Right ventricle myocardium superior (tissue), 1 donor: ENCODE measurements around the gene GLUL. TPM values are rescaled to one million over a fixed set of nuclear protein-coding genes. Genes with fewer than 3 reads are reported as not detected.
A peak's percentile ranks its signal among the peaks of the same experiment; 100 is the strongest.

Experiments
- ATAC-seq: fragments of 200-7000 bp; cut with Tn5 transposase; one replicate; pipeline ENCODE4 v1.9.1; 2020; ENCODE audit warnings: mild to moderate bottlenecking; ENCODE audit not compliant: poor library complexity
- DNase-seq: peaks from one replicate; pipeline ENCODE4 v3.0.0-alpha.2; 2020
- intact Hi-C: fragments of 100-400 bp; cut with DNase I; formaldehyde crosslinking; loops from one replicate; pipeline ENCODE4 v1.11.2; 2022
- long read RNA-seq: library from polyadenylated mRNA; unstranded; transcript quantifications from one replicate; pipeline ENCODE4 v2.0.0, GENCODE V29; 2021
- total RNA-seq: library from RNA; stranded (reverse); fragmentation: NEBNext Ultra II Directional; extraction: Animal tissue kit (Norgen Biotek cat#: 25700); gene quantifications from one replicate; pipeline ENCODE4 v1.2.1, GENCODE V29; 2021
- donor health status: DM: no; HTN: yes; CAD: no; lungs with severe emphysema.

Gene GLUL
- 384 TPM for total RNA-seq
- long read RNA-seq, full-length matches to known transcripts: 160 of 267 reads
- long read RNA-seq, partial matches to known transcripts: 97 of 267 reads
- long read RNA-seq, other reads (novel, unspliced or antisense): 10 of 267 reads

DNA sequence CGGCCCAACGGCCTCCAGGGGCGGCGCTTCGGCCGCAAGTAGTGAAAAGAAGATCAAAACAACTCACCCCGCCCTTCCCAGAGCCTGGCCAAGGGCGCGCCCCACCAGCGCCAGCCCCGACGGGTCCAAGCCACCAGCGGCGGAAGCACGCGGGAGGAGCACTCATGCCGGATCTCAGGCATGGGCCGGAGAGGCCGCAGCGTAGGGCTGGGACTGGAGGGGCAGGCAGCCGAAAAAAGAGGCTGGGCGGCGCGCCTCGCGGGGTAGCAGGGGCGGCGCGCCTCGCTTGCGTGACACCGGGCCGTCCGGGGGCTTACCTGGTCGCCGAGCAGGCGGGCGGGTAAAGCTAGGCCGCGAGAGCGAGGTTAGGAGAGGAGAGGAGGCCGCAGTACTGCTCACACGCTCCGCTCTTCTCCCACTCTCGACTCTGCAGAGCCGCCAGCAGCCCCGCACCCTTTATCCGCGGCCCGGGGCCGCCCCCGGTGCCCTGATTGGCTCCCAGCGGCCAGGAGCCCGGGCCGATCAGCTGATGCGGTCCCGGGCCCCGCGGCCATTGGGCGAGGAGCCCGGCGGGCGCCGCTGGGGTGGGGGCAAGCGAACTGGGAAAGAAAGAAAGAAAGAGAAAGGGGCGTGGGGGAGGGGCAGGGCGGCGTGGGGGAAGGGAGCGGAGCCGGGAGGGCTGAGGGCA is at the start of gene GLUL:
GLUL (minus strand) TSS at position 429 of the 688 bp plus-strand sequence. CDS start 3,053 bp downstream, outside the sequence.
- intact Hi-C loops: loop anchor here (10.0 kb wide), 1 partner anchor 87 kb away; no protein-coding TSS in a partner anchor
- DNase-seq (peak; percentile 98), ATAC-seq (peak; percentile 92)

DNA sequence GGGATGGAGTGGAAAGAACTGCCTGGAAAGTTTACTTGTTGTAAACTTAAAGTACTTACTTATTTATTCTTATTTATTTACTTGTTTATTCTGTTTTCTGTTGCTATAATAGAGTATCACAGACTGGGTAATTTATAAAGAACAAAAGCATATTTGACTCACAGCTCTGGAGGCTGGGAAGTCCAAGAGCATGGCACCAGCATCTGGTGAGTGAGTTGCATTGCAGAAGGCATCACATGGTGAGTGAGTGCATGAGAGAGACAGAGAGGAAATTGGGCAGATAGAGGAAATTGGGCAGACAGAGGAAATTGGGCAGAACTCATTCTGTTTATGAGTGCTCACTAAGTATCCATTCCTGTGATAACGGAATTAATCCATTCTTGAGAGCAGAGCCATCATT is 46.7 kb upstream of the GLUL start:
- ATAC-seq (no peak), DNase-seq (no peak)
- intact Hi-C loops: no loop called here

DNA sequence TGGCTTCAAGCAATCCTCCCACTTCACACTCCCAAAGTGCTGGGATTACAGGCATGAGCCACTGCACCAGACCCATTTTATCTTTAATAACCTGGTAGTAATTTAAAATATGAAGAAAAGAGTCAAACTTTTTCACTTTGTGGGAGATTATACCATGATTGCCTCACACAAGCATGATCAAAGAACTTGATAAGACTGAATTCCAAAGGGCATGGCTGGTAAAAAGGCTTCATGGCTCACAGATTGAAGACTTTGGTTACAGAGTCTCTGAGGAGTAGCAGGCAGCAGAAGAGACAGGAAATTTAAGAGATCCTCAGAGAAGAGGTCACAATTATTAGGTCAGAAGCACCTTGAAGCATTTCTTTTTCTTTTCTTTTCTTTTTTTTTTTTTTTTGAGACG is 42.0 kb upstream of the GLUL start:
- intact Hi-C loops: no loop called here
- DNase-seq (no peak), ATAC-seq (no peak)

DNA sequence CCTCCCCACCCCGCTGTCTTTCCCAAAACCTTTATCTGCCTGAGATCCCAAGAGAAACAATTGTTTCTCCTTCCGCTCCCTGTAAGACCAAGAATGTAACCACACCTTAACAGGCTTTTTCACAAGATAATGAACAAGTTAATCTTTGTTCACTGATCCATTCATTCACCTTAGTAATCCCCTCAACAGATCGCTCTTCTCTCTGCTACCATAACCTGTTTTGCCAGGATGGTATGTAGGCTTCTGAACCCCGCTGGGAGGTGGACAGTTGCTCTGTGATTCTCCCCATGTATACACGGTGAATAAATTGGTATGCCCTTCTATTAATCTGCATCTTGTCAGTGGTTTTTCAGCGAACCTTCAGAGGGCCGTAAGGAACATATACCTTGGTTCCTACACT is 39.7 kb upstream of the GLUL start:
- ATAC-seq: no peak
- intact Hi-C loops: no loop called here
- DNase-seq: no peak

DNA sequence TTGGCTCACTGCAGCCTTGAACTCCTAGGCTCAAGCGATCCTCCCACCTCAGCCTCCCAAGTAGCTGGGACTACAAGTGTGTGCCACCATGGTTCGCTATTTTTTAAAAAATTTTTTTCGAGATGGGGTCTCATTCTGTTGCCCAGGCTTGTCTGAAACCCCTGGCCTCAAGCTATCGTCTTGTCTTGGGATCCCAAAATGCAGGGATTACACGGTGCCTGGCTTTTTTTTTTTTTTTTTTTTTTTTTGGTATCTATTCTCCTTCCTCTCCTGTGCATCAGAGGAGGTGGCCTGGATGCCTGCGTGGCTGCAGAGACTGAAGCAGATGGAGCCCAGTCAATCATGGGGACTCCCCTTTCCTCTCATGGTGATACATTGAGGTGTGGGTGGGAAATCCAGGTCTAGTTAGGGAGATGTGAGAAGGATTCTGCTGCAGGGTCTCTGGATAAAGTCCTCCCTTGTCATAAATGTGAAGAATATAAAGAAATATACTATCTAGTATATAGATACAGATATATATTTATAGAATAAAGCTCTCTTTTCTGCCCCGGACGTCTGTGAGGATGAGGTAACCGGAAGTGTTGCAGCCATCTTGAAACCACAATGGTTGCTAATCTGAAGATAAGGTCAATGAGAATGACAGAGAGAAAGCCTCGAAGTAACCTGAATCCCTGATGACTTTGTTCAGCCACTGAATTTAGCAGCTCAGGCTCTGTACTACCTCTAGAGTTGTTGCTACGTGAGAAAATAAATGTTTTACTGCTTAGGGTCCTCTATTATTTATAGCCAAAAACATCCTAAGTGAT is 38.9 kb upstream of the GLUL start:
- ATAC-seq (no peak), DNase-seq (no peak)
- intact Hi-C loops: no loop called here

DNA sequence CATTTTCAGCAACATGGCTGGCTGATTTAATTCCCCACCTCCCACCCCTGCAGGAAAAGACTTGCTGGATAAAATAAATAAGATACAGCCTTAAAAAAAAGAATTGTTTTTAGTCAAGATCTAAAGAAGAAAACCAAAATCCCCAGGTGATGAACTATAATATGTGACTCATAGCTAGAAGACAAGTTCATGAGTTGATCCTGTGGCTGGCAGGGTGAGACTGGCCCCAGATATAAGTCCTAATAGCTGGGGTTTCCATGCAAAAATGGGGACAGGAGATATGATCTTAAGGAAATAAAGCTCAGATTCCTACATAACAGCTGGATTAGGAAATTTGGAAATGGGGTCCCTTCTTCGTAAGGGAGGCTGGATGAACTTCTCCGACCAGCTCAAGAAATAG is 36.5 kb upstream of the GLUL start:
- no peak for ATAC-seq
- no peak for DNase-seq
- intact Hi-C loops: no loop called here

DNA sequence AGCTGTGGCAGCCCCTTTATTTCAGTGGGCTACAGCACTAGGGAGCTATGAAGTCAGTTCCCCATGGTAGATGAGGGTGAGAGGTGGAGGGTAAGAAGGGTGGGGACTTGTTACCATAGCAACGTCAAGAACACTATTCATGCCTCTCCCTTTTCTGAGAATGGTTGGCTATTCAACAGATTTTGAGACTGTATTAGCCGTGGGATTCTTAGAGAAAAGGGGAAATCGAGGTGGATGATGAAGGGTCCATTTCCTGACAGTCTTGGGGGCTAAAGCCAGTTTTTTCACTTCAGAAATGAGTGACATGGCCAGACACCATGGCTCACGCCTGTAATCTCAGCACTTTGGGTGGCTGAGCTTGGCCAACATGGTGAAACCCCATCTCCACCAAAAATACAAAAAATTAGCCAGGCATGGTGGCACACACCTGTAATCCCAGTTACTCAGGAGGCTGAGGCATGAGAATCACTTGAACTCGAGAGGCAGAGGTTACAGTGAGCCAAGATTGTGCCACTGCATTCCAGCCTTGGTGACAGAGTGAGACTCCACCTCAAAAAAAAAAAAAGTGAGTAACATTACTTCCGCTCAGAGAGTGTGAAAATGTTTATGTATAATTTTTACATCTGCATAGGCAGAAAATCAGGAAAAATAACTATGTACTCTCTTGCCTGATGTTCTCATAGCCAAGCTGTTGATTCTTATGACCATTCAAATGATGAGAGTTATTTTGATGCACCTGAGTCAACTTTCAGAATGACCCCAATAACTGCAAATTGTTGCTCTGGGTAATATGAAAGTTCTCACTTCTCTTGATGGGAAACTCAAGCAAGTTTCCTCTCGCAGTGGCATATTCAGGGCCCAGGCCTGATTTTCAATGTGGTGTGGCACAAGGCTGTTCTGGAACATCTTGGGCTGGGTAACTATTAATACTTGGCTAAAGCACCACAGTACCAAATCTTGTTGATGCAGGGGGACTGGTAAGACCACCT is 35.1 kb upstream of the GLUL start:
- intact Hi-C loops: no loop called here
- DNase-seq: no peak
- no peak for ATAC-seq

DNA sequence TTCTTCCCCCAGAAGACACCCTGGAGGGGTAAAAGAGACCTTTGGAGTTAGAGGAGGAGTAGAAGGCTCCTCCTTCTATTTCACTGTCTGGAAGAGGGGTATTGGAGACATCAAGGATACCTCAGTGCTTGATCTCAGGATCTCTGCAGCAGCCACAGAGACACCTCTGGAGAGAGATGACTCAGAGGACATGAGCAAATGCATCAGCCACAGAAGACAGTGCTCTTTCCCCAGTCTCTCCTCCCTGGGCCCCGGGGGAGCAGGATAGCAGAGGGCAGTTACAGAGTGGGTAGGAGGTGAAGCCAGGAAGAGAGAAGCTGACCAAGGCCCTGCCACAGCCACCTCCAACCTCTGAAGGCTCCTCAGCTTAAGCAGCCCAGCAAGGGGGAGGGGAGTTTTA is 24.2 kb upstream of the GLUL start:
- intact Hi-C loops: no loop called here
- ATAC-seq: no peak
- DNase-seq: no peak

DNA sequence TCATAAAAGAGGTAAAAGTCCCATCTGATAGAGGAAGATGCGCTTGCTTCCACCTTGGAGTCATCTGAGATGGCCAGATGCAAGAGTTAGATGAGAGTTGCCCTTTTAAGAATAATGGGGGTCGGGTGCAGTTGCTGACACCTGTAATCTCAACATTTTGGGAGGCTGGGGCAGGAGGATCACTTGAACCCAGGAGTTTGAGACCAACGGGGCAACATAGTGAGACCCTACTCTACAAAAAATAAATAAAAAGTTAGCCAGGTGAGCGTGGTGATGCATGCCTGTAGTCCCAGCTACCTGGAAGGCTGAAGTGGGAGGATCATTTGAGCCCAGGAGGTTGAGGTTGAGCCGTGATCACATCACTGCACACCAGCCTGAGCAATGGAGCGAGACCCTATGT is 22.4 kb upstream of the GLUL start:
- no peak for DNase-seq
- intact Hi-C loops: no loop called here
- ATAC-seq: no peak

DNA sequence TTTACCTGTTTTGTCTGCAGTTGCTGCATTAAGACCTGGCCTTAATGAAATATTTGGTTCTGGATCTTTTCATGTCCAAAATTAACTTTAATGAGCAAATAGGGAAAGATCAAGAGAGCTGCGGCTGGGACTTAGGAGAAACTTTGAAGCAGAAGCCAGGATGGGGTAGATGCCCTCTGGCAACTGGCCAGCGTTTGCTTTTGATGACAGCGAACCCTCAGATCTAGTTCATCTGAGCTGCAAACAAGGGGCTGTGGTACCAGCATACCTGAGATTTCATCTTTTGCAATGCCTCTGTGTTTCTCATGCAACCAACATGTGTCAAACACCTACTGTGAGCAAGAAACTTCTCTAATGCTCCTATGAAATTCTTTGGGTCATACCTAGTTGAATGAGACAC is 21.9 kb upstream of the GLUL start:
- no peak for ATAC-seq
- no peak for DNase-seq
- intact Hi-C loops: no loop called here

DNA sequence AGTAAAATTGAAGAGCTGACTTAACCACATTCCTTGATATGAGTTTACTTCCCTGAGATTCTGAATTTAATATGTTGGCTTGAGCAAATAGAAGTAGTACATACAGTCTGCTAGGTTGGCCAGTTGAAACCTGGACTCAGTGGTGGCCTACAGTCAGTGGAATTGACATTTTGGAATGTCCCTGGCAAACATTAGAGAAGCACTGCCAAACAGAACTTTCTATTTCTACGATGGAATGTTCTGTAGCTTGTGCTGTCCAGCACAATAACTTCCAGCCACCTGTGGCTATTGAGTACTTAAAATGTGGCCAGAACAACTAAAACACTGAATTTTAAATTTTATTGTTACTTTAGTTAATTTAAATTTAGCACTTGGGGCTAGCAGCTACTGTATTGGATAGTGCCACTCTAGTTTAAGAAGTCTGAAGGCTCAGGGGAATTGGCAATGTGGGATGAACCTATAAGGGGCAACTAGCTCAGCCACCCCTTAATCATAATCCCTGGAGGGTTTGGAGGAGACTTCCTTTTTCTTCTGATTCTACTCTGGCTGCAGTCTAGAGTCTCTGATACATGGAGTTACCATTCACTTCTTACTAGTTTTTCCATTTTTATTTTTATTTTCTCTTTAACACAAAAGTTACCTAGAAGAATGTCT is 19.2 kb upstream of the GLUL start:
- DNase-seq (no peak), ATAC-seq (peak; percentile 95)
- intact Hi-C loops: no loop called here

DNA sequence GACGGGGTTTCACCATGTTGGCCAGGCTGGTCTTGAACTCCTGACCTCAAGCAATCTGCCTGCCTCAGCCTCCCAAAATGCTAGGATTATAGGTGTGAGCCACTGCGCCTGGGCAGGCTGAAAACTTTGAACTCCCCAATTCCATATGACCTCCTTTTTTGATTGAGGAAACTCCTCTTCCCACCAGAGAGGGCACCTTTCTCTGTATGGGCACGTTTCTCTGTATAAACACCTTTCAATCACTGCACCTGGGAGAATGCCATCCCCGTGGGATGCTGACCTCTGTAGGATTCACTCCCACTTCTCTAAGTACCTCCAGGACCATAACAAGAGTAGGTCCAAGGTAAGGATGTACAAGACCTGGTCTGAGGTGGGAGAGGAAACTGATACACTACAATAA is 18.5 kb upstream of the GLUL start:
- intact Hi-C loops: no loop called here
- DNase-seq (no peak), ATAC-seq (peak; percentile 19)

DNA sequence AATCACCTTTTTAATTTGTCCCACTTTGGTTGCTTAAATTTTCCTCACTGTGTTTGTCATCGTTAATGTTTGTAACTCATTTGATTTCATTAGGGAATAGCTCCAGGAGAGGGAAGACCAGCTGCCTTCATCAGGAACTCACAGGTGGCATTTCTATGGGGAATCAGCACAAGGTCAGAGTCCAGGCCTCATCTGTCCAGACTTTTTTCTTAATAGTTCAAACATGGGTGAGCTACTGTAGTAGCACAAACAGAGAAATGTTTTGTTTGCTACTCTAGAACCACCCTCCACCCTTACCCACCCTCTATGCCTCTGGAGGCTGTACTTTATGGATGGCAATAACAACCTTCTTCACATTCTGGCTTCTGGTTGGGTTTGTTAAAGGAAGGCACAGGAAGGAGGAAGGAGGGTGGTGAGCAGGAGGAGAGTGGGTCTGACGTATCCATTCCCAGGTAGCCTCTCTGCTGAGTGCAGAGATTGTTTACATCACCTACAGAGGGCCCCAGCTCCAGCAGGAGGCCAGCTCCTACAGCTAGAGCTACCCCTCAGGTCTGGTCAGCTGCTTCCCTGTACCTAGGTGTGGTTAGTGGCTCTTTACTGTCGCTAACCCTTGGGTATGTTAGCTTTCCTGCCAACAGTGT is 17.0 kb upstream of the GLUL start:
- ATAC-seq (no peak), DNase-seq (no peak)
- intact Hi-C loops: no loop called here

DNA sequence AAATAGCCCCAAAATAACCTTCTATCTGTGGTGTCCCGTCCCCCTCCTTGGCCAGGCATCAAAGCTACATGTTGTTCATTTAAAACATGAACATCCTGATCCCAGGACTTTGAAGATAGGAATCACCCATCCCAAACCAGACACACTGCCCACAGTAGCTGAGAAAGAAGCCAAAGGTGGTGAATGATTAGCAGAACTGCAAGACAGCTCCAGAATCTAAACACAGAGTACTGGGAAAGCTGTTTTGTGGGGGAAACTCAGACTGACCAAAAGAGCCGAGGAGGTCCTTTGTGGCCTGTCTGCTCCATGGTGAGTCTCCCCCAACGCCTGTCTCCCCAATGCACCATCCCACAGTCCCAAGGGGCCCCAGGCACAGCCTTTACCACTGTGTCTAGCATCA is 16.1 kb upstream of the GLUL start:
- intact Hi-C loops: no loop called here
- no peak for ATAC-seq

DNA sequence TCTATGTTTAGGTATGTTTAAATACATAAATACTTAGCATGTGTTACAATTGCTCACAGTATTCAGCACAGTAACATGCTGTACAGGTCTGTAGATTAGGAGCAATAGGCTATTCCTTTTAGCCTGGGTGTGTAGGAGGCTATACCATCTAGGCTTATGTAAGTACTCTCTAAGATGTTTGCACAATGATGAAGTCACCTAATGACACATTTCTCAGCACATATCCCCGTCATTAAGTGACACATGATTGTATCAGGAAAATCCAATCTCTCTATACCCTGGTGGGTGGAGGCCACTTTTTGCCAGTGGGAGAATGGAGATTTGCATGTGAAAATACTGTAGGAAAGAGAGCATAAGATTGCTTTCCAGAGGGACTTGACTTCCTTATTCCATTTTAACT is 14.4 kb upstream of the GLUL start:
- intact Hi-C loops: no loop called here
- ATAC-seq (no peak), DNase-seq (no peak)

More for the DNA sequence above, 16.1 kb upstream of the GLUL start:
- no peak for DNase-seq

DNA sequence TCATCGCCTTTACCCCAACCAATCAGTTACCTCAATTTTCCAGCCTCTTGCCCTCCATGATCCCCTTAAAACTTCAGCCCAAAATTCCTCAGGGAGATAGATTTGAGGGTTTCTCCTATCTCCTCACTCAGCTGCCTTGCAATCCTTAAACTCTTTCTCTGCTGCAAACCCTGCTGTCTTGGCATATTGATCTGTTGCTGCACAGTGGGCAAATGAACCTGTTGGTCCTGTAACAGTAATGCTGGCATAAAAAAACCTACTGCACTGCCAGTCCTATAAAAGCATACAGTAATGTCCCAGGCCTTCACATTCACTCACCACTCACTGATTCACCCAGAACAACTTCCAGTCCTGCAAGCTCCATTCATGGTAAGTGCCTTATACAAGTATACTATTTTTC is 14.0 kb upstream of the GLUL start:
- ATAC-seq (no peak), DNase-seq (no peak)
- intact Hi-C loops: no loop called here

DNA sequence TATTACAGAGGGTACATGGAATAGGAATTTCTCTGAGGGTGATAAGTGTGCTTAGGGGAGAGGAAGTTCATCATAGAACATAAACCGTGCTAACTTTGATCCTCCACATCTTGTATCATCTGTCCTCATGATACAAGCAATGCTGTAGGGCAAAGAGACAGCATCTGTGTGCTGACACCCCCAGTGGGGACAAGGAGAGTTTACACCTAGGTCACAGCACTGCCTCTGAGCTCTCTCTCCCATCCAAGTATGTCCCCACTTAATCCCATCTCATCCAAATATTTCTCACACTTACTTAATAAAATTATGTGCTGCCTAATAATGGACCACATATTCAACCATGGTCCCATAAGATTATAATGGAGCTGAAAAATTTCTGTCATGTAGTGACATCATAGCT is 13.2 kb upstream of the GLUL start:
- ATAC-seq: no peak
- intact Hi-C loops: no loop called here
- DNase-seq: no peak

DNA sequence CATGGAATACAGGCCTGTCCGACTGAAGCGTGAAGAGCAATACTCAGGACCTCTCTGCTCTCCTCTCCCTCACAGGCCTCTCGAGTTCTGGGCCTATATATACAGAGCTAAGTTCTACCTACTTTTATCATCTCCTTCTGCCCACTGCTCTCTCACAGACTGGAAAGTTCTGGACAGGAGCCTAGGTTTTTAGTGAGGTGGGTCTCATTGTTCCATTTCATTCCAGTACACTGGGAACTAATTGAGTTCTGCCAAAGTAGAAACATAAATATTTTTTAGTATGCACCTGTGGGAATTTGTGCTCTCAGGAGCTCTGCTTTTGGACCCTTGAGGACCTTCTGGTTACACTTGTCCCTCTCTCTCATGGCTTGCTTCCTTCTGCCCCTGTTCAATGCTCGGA is 9.0 kb upstream of the GLUL start, which contains the start of gene TEDDM1:
TEDDM1 (minus strand) TSS at position 101 of the 400 bp plus-strand sequence. CDS start 182 bp downstream, outside the sequence.
- intact Hi-C loops: no loop called here
- ATAC-seq: no peak
- no peak for DNase-seq
